Central memory CD8-positive, alpha-beta T cell (primary cell): Measurements from ENCODE around the gene SEL1L.
"Not testable (repeated sequence)": the region's sequence is repeated elsewhere in the genome, so short reads cannot be mapped to it uniquely, and the experiment has no call there.

ENCODE experiments used
- ATAC-seq: fragments of 150-1000 bp; cut with Tn5 transposase; replicated peaks from 2 replicates; pipeline ENCODE4 v1.10.0; 2022; ENCODE audit warnings: mild to moderate bottlenecking, moderate FRiP score, moderate number of reproducible peaks; ENCODE audit not compliant: poor library complexity, severe bottlenecking; ENCODE audit errors: extremely low read depth
- DNase-seq, 2 donors: peaks; one replicate each; pipeline ENCODE4 v3.0.0; 2021; ENCODE audit warnings: low spot score in 2 of 2
- H3K27ac Mint-ChIP-seq: one replicate; pipeline ENCODE4 v1.8.0; 2022; ENCODE audit warnings: low read depth, mild to moderate bottlenecking, moderate library complexity, mixed read lengths
- H3K27me3 Mint-ChIP-seq: one replicate; pipeline ENCODE4 v1.8.0; 2022; ENCODE audit warnings: mixed read lengths
- H3K36me3 Mint-ChIP-seq: one replicate; pipeline ENCODE4 v1.8.0; 2022; ENCODE audit warnings: mild to moderate bottlenecking, moderate library complexity, mixed read lengths; ENCODE audit not compliant: insufficient read depth
- H3K4me1 Mint-ChIP-seq: one replicate; pipeline ENCODE4 v1.8.0; 2022; ENCODE audit warnings: mixed read lengths
- H3K4me3 Mint-ChIP-seq: one replicate; pipeline ENCODE4 v1.8.0; 2022; ENCODE audit warnings: mild to moderate bottlenecking, moderate library complexity, mixed read lengths
- H3K9me3 Mint-ChIP-seq: one replicate; pipeline ENCODE4 v1.8.0; 2022; ENCODE audit warnings: mixed read lengths

The SEL1L gene

DNA sequence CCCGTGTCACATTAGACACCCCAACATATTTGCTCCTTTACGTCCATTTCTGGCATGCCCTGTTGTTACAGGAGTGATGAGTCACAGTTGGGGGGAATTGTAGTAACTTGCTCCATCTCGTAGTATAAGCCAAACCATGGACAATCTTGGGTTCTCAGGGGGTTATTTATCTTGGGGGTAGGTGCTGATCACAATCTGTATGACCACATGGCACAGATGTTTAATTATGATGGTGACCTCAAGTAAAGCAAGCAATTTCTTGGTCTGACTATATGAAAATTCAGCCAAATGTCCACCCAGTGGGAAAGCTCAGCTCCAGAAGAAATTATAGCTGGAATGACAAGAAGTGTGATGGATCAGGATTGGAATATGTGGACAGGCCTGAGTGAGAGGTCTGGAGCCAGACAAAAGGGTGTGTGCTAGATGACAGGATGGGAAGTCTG lies 101.4 kb downstream of the SEL1L start:
- DNase-seq (no peak), ATAC-seq (no peak)
- Mint-ChIP-seq H3K27me3 (peaks cover 93% of the 10 kb centered on the region), H3K27ac (no peak overlapping the region), H3K4me1 (peaks cover 13% of the 10 kb centered on the region), H3K9me3 (no peaks in the 10 kb centered on the region), H3K4me3 (no peak overlapping the region), H3K36me3 (no peaks in the 10 kb centered on the region)

GRCh38 chr14:81430235-81430634 lies 103.4 kb downstream of the SEL1L start:
- DNase-seq (no peak), ATAC-seq (no peak)
- Mint-ChIP-seq H3K9me3 (no peaks in the 10 kb centered on the region), H3K27me3 (peaks cover 99% of the 10 kb centered on the region), H3K4me1 (peaks cover 3% of the 10 kb centered on the region), H3K36me3 (no peaks in the 10 kb centered on the region), H3K27ac (no peak overlapping the region), H3K4me3 (no peak overlapping the region)

- not testable (repeated sequence) for H3K4me1 Mint-ChIP-seq, DNase-seq, H3K27ac Mint-ChIP-seq, ATAC-seq, H3K9me3 Mint-ChIP-seq, H3K4me3 Mint-ChIP-seq, H3K36me3 Mint-ChIP-seq
- H3K27me3 Mint-ChIP-seq: peaks cover 99% of the 10 kb centered on the region
Observed at GRCh38 chr14:81429749-81430148, 103.9 kb downstream of the SEL1L start.

GRCh38 chr14:81429028-81429427 lies 104.6 kb downstream of the SEL1L start:
- peaks cover 93% of the 10 kb centered on the region for H3K27me3 Mint-ChIP-seq

DNA sequence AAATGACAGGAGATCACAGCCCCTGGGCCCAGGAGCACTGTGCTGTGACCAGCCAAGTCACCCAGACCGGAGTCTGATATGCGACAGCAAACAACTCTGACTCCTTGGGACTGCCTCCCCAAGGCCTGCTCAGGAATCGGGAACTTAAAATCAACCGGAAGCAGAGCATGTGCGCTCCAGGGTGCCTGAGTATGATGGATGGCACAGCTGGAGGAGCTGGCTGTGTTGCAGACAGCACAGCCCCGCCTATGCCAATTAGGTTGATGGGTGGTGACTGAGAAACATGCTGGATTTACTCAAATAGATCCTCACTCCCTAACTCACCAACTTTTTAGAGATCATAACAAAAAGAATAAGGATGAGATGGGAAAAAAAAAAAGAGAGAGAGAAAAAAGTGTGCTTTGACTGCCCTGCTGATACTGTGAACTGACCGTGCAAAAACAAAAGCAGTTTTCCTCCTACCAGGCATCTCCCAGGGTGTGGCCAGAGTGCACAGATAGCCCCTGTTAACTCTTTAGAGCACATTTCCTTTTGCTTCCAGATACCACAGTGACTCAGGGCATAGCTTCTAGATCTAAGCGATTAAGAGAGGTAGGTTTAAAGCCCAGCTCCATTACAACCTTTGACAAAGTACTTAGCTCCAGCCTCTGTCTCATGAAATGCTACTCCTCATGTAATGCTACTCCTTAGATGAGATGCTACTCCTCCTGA lies 106.2 kb downstream of the SEL1L start:
- H3K4me1 Mint-ChIP-seq: no peaks in the 10 kb centered on the region
- H3K4me3 Mint-ChIP-seq: no peak overlapping the region
- H3K9me3 Mint-ChIP-seq: no peaks in the 10 kb centered on the region
- no peak overlapping the region for H3K27ac Mint-ChIP-seq
- H3K27me3 Mint-ChIP-seq: peaks cover 78% of the 10 kb centered on the region
- DNase-seq: no peak
- ATAC-seq: no peak
- no peaks in the 10 kb centered on the region for H3K36me3 Mint-ChIP-seq

More at GRCh38 chr14:81429028-81429427, 104.6 kb downstream of the SEL1L start:
- ATAC-seq (no peak), DNase-seq (no peak)
- Mint-ChIP-seq H3K9me3 (no peaks in the 10 kb centered on the region), H3K4me1 (no peaks in the 10 kb centered on the region), H3K36me3 (no peaks in the 10 kb centered on the region), H3K4me3 (no peak overlapping the region), H3K27ac (no peak overlapping the region)

DNA sequence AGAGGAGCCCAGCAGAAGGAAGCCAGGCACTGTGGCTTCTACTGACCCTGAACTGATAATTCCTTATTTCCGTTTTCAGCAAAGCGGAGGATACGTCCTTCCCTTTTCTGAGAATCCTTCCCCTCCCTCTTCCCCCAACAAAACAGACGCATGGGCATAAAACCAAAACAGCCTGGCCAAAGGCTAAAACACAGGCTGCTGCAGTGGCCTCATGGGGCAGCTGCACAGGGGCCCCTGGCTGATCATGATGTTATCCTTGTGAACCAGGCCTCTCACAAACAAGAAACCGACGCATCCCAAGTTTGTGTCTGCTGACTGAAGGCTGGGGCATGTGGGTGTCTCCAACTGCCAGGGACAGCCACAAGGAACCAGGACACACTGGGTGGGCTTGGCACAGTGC lies 110.1 kb downstream of the SEL1L start:
- H3K9me3 Mint-ChIP-seq: peaks cover 6% of the 10 kb centered on the region
- peaks cover 38% of the 10 kb centered on the region for H3K27me3 Mint-ChIP-seq
- ATAC-seq (no peak), DNase-seq (no peak)
- no peaks in the 10 kb centered on the region for H3K4me1 Mint-ChIP-seq
- peaks cover 2% of the 10 kb centered on the region for H3K36me3 Mint-ChIP-seq
- H3K27ac Mint-ChIP-seq: no peak overlapping the region
- H3K4me3 Mint-ChIP-seq: no peak overlapping the region
